HG03196 (cell line): ENCODE data around the gene LSG1.
A peak's percentile ranks its signal among the peaks of the same experiment; 100 is the strongest.

Experiments
- ATAC-seq: cut with Tn5 transposase; IDR thresholded peaks from one replicate; pipeline ENCODE4 v1.9.1; 2021; ENCODE audit not compliant: unreplicated experiment

The LSG1 gene

GRCh38 chr3:194671900-194672808 lies at the start of gene LSG1:
Gene LSG1, minus strand, starts transcription at chr3:194672191. Its CDS starts 29 bp downstream, at chr3:194672162.
- peak; percentile 87 for ATAC-seq

DNA sequence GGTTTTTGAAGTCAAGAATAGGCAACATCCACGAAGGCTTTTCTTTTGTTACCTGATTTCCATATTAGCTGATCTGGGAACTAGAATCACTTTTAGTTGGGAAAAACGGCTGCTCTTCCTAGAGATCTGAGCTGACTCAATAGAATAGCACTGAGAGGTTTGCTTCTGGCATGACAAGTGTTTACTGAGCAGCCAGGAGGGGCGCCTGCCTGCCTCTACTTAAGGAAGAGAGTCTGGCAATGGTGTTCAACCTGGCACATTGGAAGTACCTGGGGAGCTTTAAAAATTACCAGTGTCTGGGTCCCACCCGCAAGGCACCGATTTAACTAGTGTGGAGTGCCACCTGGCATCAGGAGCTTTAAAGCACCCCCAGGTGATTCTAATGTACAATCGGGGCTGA lies 48.1 kb upstream of the LSG1 start:
- no peak for ATAC-seq

DNA sequence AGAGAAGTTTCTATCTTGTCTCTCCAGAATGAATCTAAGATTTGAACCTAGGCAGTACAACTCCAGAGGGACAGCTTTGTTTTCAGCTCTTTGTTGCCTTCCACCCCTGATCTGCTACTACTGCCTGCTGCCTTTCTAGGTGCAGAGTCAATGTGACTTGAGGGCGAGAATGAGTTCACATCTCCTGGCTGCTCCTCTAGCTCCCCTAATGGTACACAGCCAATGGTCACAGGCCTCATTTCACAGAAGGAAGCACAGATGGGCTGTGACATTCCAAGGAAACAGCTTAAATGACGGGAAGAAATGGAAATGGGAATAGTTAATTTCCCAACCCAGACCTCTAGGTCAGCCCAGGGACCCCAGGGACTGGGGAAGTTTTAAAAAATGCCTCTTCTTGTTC lies 46.1 kb upstream of the LSG1 start:
- no peak for ATAC-seq

- ATAC-seq: no peak
Observed at GRCh38 chr3:194715022-194715800, 43.2 kb upstream of the LSG1 start.

DNA sequence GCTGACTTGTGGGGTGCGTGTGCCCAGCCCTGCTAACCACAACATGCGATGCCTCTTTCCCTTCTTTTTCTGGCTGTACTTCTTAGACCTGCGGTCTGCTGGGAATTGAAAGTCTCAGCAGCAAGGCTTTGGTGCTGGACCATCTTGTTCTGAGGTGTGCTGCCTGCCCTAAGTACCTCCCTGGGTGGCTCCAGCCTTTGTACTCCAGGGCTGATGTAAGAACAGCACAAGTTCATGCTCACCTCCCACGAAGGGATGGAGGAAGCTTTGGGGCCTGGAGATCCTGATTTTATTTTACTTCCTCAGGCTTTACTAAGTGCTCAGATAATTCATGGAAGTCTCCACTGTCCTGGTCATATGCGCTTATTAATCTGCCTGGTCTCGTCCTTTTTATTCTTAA lies 42.6 kb upstream of the LSG1 start:
- no peak for ATAC-seq

DNA sequence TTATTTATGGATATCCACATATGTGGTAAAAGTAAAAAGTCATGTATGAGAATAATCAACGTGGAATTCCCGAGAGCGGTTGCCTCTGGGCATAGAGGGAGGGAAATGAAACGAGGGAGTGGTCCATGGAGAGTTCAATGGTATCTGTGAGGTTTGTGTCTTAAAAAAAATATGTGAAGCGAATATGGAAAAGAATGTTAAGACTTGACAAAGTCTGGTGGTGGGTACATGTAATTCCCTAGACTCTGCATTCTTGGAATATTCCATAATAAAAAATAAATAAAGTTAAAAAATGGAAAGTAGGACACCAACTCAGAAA lies 42.1 kb upstream of the LSG1 start:
- no peak for ATAC-seq

GRCh38 chr3:194713299-194714136 lies 41.5 kb upstream of the LSG1 start:
- ATAC-seq: no peak

DNA sequence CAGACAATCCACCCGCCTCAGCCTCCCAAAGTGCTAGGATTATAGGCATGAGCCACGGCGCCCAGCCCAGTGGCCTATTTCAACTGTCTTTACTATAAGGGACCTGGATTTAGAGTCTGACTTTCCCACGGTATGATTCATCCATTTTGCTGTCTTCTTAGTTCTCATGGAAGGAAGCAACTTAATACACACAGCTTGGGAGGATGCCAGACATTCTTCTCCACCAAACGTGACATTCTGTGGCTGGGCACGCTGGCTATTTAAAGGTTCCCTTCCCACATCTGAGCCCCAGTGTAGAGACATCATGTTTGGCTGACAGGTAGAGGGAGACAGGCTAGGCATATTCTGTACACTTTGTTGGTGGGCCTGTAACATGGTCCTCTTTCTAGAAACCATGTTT lies 39.9 kb upstream of the LSG1 start:
- no peak for ATAC-seq

DNA sequence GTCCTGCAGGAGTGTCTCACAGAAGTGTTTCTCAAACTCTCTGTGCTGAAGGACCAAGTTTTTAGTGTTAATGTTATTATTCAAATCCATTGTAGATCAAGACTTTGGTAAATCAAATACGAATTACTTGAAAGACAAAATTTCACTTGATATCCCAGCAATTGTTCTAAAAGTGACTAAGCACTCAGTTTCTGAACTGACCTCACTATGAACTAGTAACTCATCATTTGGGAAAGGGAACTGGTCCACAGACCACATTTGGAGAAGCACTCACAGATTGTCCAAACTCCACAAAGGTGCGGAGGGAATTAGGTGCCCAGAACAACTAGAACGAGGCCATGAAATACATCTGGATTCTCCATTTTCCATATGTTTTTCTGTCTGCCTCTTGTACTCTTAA lies 39.3 kb upstream of the LSG1 start:
- no peak for ATAC-seq

DNA sequence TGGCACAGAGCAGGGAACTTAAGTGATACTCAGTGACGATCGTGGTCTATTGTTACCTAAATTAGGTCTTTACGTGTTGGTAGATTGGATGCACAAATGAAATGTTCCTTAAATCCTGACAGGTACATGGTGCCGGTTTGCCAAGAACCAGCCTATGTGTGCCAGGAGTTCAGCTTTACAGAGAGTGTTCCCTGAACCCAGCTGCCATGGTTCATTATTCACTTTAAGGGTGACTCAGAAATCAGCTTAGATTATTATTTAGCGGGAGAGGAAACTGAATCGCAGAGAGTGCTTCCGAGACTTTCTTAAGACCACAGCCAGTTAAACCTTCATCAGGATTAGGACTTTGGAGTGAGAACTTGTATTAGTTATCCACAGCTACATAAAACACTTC lies 35.2 kb upstream of the LSG1 start:
- ATAC-seq: no peak

- no peak for ATAC-seq
Observed at GRCh38 chr3:194705761-194706160, 33.8 kb upstream of the LSG1 start.

DNA sequence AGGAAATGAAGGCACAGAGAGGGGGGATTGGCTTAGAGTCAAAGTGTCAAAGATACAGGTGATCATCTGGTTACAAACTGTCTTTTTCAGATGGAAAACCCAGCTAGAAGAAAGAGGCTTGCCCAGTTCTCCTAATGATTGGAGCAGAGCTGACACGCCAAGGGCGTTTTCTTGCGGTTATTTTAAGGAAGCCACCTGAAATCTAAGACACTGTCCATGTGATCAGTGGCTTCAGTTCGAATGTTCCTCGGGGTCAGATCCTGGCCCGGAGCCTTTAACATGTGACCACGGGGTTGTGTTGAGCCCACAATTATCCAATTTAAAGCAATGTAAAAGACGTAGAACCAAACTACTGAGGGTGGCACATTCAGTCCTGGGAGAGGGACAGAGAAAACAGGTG lies 33.2 kb upstream of the LSG1 start:
- no peak for ATAC-seq

- ATAC-seq: no peak
Observed at GRCh38 chr3:194702545-194702944, 30.6 kb upstream of the LSG1 start.

DNA sequence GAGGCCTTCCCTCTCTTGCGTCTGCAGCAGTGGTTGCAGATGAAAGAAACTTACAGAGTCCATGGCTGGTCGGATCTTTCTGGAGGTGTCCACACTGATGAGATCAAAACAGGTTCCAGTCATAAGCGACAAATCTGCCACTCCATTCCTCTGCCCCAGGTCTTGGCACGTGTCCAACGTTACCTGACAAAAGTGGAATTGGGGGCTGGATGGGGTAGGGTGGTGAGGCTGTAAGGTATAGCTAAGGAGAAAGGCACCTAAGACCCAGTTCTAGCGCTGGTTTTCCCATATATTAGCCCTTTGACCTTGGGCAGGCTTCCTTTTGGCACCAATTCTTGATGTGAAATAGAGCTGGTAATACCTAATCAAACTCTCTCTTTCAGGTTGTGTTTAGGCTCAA lies 24.7 kb upstream of the LSG1 start:
- ATAC-seq: no peak

DNA sequence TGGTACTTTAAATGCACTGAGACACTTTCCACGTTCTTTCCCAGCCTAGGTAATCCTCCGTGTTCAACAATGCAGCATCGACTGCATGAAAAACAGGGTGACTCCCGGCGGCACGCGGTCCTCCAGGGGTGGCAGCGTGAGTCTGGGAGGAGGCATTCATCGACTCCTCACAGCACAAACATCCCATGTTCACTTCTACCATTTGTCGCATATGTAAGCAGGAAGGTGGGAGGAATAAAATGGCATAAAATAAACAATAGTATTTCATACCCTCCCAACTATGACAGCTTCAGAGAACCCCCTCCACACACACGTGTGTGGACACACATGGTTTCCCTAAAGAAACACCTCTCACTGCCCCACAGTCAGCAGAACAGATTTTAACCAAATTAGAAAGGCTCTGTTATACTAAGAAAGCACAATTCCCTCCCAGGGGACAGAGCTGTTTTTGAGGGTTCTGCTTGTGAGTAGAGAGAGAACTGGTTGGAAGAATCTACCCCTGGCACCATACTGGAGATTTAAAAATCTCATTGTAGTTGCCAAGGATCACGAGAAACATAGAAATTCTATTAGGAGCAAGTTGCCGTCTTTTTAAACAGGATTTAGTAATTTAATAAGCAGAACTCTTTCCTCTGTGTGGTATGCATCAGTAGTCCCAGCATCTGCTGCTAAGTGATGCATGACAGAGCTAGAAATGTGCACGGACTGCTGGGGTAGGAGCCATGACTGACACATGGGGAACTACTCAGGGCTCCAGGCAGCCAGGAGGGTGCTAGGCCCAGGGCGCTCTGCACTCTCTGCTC lies 19.7 kb upstream of the LSG1 start:
- peak; percentile 62 for ATAC-seq

DNA sequence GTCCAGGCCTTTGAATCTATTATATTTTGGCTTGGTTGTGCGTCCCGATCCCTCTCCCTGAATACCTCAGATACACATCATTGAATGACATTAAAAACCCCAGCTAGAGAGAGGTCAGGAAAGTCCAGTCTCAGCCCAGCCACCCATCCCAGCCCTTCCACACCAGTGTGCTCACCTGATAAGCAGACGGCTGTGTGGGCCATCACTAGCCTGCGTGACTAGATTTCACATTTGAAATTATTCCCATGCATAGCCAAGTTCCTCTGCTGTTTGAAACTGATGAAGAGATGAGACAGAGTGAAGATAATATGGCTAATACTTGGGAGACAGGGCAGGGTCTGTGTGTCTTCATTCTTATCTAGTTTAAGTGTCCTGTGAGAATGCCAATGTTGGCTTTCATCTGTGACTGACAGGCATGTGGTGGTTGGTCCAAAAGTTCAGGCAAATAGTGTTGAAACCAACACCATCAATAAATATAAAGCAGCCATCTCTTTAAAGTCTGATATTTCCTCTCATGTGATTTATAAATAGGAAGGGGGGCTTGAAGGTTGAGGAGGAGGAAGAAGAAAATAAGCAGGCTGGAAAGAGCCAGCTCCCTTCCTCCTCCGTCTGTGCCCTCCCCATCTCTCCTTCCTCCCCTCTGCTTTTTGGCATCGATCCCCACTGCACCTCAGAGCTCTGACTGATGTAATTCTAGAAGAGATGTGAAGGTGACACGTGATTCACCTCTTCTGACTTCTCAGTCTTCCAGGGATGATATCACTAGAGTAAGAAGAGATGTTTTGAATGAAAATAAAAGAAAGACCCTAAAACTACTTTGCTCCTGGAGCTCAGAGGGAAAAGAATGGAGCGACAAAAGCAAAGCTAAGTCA lies 18.7 kb upstream of the LSG1 start:
- no peak for ATAC-seq

GRCh38 chr3:194689493-194689944 lies 17.5 kb upstream of the LSG1 start:
- no peak for ATAC-seq

DNA sequence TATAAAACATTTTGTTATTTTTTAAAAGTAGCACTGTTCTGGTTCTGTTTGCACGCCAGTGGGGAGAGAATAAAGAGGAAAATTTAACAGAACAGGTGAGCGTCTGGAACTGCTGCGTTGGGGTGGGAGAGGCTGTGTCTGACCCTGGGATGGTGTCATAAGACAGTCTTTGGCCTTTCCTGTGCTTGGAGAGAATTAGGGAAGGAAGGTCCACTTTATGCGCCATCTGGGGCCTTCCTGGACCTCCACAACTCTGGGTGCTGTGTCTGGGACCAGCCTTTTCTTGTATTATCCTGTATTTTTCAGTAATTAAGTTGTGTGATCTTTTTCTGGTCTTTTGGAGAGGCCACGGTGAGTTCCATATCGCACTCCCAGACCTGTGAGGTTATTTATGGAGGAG lies 17.0 kb upstream of the LSG1 start:
- no peak for ATAC-seq

GRCh38 chr3:194688200-194688740 lies 16.3 kb upstream of the LSG1 start:
- peak; percentile 25 for ATAC-seq
